ENCODE results near the gene MEI1.

DNA sequence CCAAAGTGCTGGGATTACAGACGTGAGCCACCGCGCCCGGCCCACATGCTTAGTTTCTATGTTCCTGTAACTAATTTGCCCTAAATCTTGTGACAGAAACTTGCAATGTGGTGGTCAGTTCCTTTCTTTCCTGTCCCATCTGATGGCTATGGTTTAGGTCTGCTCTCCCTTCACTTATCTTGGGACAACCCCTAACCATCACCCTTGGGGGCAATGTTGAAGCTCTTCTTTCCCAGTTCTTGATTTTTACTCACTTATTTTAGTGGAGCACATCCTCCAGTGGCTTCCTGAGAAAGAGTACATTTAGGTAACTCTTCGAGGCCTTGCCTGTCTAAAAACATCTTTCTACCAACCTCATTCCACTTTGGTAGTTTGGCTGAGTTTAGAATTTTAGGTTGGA lies 140.9 kb downstream of the MEI1 start:
- TF ChIP-seq EP300 (conservative IDR thresholded peaks at IDR 0.05; ENCODE audit: poor library complexity, severe bottlenecking) (no peak), RAD21 (conservative IDR thresholded peaks at IDR 0.05) (no peak)
- TF ChIP-seq, protein P1, sequence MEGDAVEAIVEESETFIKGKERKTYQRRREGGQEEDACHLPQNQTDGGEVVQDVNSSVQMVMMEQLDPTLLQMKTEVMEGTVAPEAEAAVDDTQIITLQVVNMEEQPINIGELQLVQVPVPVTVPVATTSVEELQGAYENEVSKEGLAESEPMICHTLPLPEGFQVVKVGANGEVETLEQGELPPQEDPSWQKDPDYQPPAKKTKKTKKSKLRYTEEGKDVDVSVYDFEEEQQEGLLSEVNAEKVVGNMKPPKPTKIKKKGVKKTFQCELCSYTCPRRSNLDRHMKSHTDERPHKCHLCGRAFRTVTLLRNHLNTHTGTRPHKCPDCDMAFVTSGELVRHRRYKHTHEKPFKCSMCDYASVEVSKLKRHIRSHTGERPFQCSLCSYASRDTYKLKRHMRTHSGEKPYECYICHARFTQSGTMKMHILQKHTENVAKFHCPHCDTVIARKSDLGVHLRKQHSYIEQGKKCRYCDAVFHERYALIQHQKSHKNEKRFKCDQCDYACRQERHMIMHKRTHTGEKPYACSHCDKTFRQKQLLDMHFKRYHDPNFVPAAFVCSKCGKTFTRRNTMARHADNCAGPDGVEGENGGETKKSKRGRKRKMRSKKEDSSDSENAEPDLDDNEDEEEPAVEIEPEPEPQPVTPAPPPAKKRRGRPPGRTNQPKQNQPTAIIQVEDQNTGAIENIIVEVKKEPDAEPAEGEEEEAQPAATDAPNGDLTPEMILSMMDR (IDR thresholded peaks at IDR 0.05; ENCODE audit: poor library complexity, severe bottlenecking): no peak
